GM21381 (cell line): ENCODE data around the gene LCLAT1.
"Not testable (repeated sequence)": the region's sequence is repeated elsewhere in the genome, so short reads cannot be mapped to it uniquely, and the experiment has no call there.

Experiments
- ATAC-seq: cut with Tn5 transposase; IDR thresholded peaks from one replicate; pipeline ENCODE4 v1.9.1; 2021; ENCODE audit warnings: mild to moderate bottlenecking, moderate library complexity; ENCODE audit not compliant: unreplicated experiment

LCLAT1 gene

GRCh38 chr2:30484995-30485394, 37.9 kb downstream of the LCLAT1 start:
- no peak for ATAC-seq

- ATAC-seq, result no peak
Observed at GRCh38 chr2:30486655-30487054, 39.6 kb downstream of the LCLAT1 start.

GRCh38 chr2:30487603-30488002, 40.6 kb downstream of the LCLAT1 start:
- no peak for ATAC-seq

DNA sequence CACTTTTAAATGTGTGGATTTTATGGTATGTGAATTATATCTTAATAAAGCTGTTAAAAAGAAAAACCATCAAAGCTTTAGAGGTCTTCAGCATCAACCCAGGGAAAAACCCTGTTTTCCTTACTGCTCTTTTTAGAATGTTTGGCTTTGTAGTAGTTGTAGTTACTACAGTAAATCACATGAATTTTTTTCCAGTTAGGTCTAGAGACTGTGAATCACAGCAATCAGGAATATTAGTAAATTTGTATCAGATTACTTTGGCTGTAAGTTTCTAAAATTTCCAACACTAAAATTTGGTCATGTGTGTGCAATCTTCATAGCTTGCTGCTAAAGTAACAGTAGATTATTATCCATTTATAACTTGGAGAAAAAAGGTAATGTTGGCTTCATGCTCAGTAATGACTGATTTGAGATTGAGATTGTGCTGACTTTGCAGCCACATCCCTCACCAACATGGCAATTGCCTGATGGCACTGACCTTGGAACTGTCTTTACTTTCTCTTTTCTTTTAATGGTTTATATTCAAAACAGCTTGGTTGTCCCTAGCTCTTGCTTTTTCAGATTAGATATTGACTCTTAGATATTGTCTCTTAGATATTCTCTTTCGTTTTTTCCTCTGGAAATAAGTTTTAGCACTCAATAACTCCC, 41.1 kb downstream of the LCLAT1 start:
- ATAC-seq, result no peak

GRCh38 chr2:30491225-30491624, 44.2 kb downstream of the LCLAT1 start:
- ATAC-seq, result no peak

DNA sequence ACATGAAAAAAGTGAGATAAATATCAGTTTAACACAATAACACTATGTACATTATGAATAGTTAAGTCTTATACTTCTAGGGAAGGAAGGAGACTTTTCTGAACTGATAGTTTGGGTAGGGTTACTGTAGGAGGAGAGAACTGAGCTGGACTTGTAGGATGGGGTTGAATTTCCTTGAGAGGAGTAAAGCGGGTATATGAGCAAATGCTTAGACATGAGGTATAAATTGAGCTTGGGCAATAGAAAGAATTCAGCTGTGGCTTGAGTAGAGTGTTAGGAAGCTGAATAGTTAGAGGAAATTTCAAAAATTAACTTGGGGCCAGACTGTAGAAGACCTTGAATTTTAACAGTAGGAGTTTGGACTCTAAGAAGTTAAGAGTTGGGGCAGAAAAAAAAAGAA, 45.1 kb downstream of the LCLAT1 start:
- no peak for ATAC-seq

GRCh38 chr2:30492619-30493018, 45.6 kb downstream of the LCLAT1 start:
- ATAC-seq, result no peak

DNA sequence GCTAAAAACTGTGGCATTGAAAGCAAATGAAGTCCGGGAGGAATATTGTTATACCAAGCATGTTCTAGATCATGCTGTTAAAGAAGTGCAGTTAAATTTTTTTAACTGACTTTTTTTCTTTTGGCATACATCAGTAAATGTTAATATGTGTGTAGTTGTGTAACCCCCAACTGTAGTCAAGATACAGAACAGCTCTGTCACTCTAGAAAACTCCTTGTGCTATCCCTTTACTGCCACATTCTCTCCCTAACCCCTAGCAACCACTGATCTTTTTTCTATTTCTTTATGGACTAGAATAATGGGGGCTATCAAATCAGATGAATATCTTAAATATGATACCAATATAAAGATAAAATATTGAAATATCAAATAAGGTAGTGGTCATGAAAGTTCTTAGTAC, 46.4 kb downstream of the LCLAT1 start:
- no peak for ATAC-seq

- ATAC-seq, result not testable (repeated sequence)
Observed at GRCh38 chr2:30495896-30496295, 48.9 kb downstream of the LCLAT1 start.

DNA sequence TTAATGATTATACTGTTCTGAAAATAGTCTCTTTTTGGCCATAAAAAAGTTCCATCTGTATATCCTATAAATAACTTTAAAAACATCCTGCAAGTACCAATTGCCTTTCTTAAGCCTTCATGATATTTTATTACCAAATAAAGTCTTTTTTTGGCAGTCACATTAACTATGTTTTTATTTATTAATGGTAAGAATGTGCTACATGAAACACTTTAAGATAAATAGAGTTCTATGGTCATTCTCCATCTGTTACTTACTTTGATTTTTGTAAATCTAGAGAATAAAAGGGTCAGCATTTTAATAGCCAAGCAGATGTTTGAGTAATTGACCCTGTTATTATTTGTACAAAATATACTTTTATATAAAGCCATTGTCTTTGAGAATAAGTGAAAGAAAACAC, 52.6 kb downstream of the LCLAT1 start:
- no peak for ATAC-seq

GRCh38 chr2:30500699-30501098, 53.7 kb downstream of the LCLAT1 start:
- no peak for ATAC-seq

GRCh38 chr2:30502310-30502709, 55.3 kb downstream of the LCLAT1 start:
- no peak for ATAC-seq

DNA sequence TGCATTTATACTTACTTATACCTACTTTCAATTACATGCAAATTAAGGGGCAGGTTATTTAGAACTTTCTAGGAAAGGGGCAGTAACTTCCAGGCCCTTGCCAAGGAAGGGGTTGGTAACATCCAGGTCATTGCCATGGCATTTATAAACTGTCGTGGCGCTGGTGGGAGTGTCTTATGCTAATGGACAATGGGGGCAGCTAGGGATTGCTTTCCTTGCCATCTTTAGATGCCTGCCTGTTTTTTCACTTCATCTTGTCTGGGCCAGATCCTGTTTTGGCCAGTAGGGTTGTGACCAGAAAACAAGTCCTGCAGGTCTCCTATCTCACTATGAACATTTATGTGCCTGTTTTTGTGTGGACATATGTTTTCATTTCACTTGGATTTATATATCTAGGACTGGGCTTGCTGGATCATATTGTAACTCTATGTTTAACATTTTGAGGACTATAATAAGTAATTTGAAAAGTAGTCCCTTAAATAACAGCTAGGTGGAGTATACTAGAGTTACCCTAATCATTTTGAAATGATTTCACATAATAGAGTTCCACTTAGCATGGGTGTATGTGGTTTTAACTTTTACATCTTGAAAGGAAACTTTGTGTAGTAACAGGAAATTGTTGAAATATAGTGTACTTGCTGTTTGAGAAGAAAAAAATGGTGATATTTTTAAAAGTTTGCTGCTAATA, 56.1 kb downstream of the LCLAT1 start:
- no peak for ATAC-seq

GRCh38 chr2:30503695-30504052, 56.6 kb downstream of the LCLAT1 start:
- no peak for ATAC-seq

- ATAC-seq, result no peak
Observed at GRCh38 chr2:30504731-30505130, 57.7 kb downstream of the LCLAT1 start.

GRCh38 chr2:30505500-30506180, 58.6 kb downstream of the LCLAT1 start:
- no peak for ATAC-seq

DNA sequence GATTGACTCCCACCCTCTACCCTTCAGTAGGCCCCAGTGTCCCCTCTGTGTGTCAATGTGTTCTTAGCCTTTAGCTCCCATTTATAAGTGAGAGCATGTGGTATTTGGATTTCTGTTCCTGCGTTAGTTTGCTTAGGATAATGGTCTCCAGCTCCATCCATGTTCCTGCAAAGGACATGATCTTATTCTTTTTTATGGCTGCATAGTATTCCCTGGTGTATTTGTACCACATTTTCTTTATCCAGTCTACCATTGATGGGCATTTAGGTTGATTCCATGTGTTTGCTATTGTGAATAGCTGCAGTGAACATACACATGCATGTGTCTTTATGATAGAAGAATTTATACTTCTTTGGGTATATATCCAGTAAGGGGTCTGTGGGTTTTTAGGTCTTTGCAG, 60.4 kb downstream of the LCLAT1 start:
- not testable (repeated sequence) for ATAC-seq

- no peak for ATAC-seq
Observed at GRCh38 chr2:30509716-30510115, 62.7 kb downstream of the LCLAT1 start.

DNA sequence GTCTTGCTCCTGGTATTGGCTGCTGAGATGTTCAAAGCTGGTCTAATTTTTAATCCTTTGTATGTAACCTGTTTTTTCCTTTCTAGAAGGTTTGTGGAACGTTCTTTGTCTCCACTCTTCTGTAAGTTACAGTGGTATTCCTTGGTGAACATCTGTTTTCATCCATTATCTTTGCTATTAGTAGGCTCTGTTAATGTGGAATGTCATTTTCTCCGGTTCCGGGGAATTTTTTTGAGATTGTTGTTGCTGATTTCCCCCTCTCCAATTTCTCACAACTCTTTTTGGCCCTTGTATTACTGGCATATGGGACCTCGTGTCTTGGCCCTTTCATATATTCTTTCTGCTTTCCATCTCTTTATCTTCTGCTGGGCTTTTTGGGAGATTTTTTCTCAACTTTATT, 63.4 kb downstream of the LCLAT1 start:
- no peak for ATAC-seq

DNA sequence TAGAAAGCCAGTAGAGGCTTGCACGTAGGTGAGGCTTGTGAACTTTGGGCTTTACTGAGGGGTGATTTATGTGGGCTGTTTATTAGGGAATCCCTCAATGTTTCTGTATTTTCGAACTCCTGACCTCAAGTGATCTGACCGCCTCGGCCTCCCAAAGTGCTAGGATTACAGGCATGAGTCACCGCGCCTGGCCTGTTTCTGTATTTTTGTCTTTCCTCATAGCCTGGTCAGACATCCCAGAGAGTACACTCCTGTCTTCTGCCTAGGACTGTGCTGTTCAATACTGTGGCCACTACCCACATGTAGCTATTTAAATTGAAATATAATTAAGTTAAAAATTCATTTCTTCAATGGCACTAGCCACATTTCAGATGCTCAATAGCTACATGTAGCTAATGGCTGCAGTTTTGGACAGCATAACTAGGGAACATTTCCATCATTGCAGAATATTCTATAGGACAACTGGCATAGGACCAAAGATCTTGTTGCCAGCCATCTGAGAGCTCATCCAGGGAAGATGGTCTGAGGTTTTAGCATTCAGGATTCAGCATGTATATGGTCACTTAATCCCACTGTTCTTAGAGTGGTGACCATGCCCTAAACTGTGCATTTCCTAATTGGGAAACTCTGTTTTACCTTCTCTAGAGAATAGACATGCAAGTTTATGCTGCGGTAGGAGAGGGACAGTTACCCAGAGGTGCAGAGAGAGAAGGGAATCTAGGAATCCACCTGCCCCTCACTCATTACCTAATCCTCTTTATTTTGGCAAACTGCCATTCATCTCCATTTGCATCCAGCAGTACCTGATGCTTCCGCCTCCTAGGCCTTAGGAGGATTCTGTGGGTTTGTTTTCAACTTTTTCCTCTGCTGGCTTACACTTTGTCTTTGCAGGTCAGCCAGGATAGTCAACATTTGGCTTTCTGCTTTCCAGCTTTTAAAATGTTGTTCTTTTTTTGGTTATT, 64.4 kb downstream of the LCLAT1 start:
- ATAC-seq, result no peak

GRCh38 chr2:30512243-30512886, 65.3 kb downstream of the LCLAT1 start:
- no peak for ATAC-seq
